Sigmoid colon (tissue), 7 donors: ENCODE measurements around the gene EFR3B. TPM values are rescaled to one million over a fixed set of nuclear protein-coding genes. Genes with fewer than 3 reads are reported as not detected.
"Not testable (repeated sequence)": the region's sequence is repeated elsewhere in the genome, so short reads cannot be mapped to it uniquely, and the experiment has no call there.

Experiments used
- DNase-seq: peaks from one replicate; pipeline ENCODE4 v3.0.0-alpha.2; 2019
- H3K27ac ChIP-seq, 4 donors: fragments of 200-600 bp; sonication (generic); one replicate each; pipeline ENCODE4 v1.5.1; 2016 to 2019; ENCODE audit warnings: mild to moderate bottlenecking in 1 of 4
- H3K27me3 ChIP-seq, 3 donors: fragments of 200-600 bp; sonication (generic); one replicate each; pipeline ENCODE4 v1.5.1; 2019; ENCODE audit warnings: mild to moderate bottlenecking in 1 of 3
- H3K36me3 ChIP-seq, 4 donors: fragments of 200-600 bp; sonication (generic); one replicate each; pipeline ENCODE4 v1.5.1; 2016 to 2019
- H3K4me1 ChIP-seq, 4 donors: fragments of 200-600 bp; sonication (generic); one replicate each; pipeline ENCODE4 v1.5.1; 2017 to 2019
- H3K4me3 ChIP-seq, 4 donors: fragments of 200-600 bp; sonication (generic); one replicate each; pipeline ENCODE4 v1.5.1; 2017 to 2019; ENCODE audit warnings: mild to moderate bottlenecking in 2 of 4, moderate library complexity in 1 of 4
- H3K9me3 ChIP-seq, 4 donors: fragments of 200-600 bp in 3 of 4; sonication (generic) in 3 of 4; one replicate each; pipeline versions ENCODE4 v1.5.1 to v1.6.1; 2013 to 2019
- EP300 ChIP-seq, 4 donors: sonication (generic); formaldehyde crosslinking; IDR thresholded peaks; one replicate each; pipeline ENCODE4 v1.6.1; 2017; ENCODE audit warnings: antibody characterized with exemption in 4 of 4
- POLR2A ChIP-seq, 2 donors: fragments of 450-650 bp; IDR thresholded peaks; one replicate each; pipeline ENCODE4 v1.6.1; 2016; ENCODE audit warnings: antibody characterized with exemption in 2 of 2, mild to moderate bottlenecking in 2 of 2, moderate library complexity in 2 of 2
- POLR2AphosphoS5 ChIP-seq, 4 donors: sonication (generic); formaldehyde crosslinking; IDR thresholded peaks; one replicate each; pipeline ENCODE4 v1.6.1; 2017; ENCODE audit warnings: antibody characterized with exemption in 4 of 4
- WGBS, 2 donors: extraction: QIAGEN DNeasy Blood & Tissue Kit; methylation state at CpG; one replicate each; pipeline ENCODE4 v1.1.7; 2013; 5-methylcytosine and 5-hydroxymethylcytosine counted together
- intact Hi-C: fragments of 100-400 bp; cut with DNase I; formaldehyde crosslinking; loops from one replicate; pipeline ENCODE4 v1.15.1; 2023
- polyA plus RNA-seq, 3 donors: library from polyadenylated mRNA; stranded (reverse); fragments of 200-250 nt; gene quantifications; one replicate each; pipeline ENCODE4 v1.2.3, GENCODE V29; 2013
- total RNA-seq, 4 donors: library from RNA; depleted of rRNA; stranded (reverse); fragments of >200 nt; gene quantifications; one replicate each; pipeline ENCODE4 v1.1.0, GENCODE V29; 2016
- TF ChIP-seq, protein P1 (sequence below), 4 experiments: fragments of 450-650 bp in 3 of 4; fragments of 200-600 bp in 1 of 4; IDR thresholded peaks; one replicate each; pipeline ENCODE4 v1.5.1; 2016 to 2019; ENCODE audit warnings: antibody characterized with exemption in 4 of 4, mild to moderate bottlenecking in 3 of 4, moderate library complexity in 2 of 4
- donor health status: healthy with polysubstance abuse.
- donor health status: Bipolar disorder and iron deficiency.
- donor health status: healthy.

Gene EFR3B
- total and polyA plus RNA-seq, 7 donors = under 0.01 to 1.9 (median 0.50) TPM

DNA sequence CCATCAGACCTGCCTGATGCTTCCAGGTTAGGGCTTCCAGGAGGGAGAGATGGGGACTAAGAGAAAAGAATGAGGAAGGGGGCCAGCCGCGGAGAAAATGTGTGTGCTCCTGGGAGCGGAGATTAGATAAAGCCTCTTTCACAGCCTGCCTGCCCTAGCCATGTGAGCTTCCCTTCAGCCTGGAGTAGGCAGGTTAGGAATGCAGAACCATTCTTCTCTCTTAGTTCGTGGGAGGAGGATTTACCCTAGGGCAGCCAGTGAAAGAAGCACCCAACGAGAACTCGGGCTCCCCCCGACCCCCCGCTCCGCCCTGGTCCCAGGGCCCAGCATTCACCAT is 90.4 kb downstream of the EFR3B start:
- peak overlapping the region in 1 of 4 donors; percentile 7 for H3K4me3 ChIP-seq
- WGBS, 2 donors = 48 to 60% methylated on average over 9 of the region's 9 CpGs

DNA sequence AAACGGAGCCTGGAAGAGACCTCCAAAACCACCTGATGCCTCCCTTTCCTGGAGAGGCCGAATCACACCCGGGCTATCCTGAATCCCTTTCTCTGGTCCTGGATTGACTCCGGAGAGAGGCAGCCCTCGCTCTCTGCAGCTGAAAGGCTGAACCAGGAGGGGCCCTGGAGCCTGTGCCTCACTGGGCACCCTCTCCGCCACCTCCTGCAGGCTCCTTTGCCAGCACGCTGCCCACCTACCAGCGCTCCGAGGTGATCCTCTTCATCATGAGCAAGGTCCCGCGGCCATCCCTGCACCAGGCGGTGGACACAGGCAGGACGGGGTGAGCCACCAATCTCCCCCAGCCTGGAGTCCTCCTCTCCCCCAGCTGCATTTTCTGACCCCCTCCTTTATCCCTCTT is 90.8 kb downstream of the EFR3B start:
- 93 to 95% methylated on average over 13 of the region's 13 CpGs for WGBS, 2 donors
- peaks cover 0 to 21% (median 4%) of the 10 kb centered on the region in 3 donors for H3K27me3 ChIP-seq
- intact Hi-C loops = no loop called here
- TF ChIP-seq EP300 (IDR thresholded peaks at IDR 0.05) = no peak
- TF ChIP-seq, protein P1, sequence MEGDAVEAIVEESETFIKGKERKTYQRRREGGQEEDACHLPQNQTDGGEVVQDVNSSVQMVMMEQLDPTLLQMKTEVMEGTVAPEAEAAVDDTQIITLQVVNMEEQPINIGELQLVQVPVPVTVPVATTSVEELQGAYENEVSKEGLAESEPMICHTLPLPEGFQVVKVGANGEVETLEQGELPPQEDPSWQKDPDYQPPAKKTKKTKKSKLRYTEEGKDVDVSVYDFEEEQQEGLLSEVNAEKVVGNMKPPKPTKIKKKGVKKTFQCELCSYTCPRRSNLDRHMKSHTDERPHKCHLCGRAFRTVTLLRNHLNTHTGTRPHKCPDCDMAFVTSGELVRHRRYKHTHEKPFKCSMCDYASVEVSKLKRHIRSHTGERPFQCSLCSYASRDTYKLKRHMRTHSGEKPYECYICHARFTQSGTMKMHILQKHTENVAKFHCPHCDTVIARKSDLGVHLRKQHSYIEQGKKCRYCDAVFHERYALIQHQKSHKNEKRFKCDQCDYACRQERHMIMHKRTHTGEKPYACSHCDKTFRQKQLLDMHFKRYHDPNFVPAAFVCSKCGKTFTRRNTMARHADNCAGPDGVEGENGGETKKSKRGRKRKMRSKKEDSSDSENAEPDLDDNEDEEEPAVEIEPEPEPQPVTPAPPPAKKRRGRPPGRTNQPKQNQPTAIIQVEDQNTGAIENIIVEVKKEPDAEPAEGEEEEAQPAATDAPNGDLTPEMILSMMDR (IDR thresholded peaks at IDR 0.05) = no peak
- TF ChIP-seq POLR2AphosphoS5 (IDR thresholded peaks at IDR 0.05) = no peak
- no peak for TF ChIP-seq POLR2A (IDR thresholded peaks at IDR 0.05)
- no peak overlapping the region for H3K27ac ChIP-seq
- peaks cover 0 to 3% (median under 1%) of the 10 kb centered on the region in 4 donors for H3K4me1 ChIP-seq
- no peak for DNase-seq
- no peaks in the 10 kb centered on the region for H3K9me3 ChIP-seq
- no peak overlapping the region for H3K4me3 ChIP-seq
- H3K36me3 ChIP-seq = no peaks in the 10 kb centered on the region

More for the DNA sequence above, 90.4 kb downstream of the EFR3B start:
- H3K27ac ChIP-seq = no peak overlapping the region
- H3K4me1 ChIP-seq = peaks cover 0 to 4% (median 1%) of the 10 kb centered on the region in 4 donors
- no peaks in the 10 kb centered on the region for H3K9me3 ChIP-seq
- H3K36me3 ChIP-seq = no peaks in the 10 kb centered on the region
- no peak for TF ChIP-seq POLR2A (IDR thresholded peaks at IDR 0.05)
- no peak for TF ChIP-seq POLR2AphosphoS5 (IDR thresholded peaks at IDR 0.05)
- TF ChIP-seq, protein P1 (IDR thresholded peaks at IDR 0.05) = no peak
- TF ChIP-seq EP300 (IDR thresholded peaks at IDR 0.05) = no peak
- no peak for DNase-seq
- intact Hi-C loops = no loop called here
- peaks cover 0 to 21% (median 4%) of the 10 kb centered on the region in 3 donors for H3K27me3 ChIP-seq

DNA sequence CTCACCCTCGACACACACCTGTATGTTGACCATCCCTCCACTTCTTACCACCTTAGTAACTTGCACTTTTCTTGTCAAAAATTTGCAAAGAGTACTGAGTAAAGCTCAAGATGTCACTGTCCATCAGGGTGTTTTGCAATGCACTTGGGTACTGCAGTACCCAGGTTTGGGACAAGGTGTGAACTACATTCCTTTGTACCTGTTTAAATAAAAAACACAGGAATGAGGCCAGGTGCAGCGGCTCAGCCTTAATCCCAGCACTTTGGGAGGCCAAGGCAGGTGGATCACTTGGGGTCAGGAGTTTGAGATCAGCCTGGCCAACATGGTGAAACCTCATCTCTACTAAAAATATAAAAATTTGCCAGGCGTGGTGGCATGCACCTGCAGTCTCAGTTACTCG is 98.7 kb downstream of the EFR3B start:
- DNase-seq, H3K27ac ChIP-seq, H3K27me3 ChIP-seq, H3K4me3 ChIP-seq, intact Hi-C loops, H3K36me3 ChIP-seq, H3K9me3 ChIP-seq, H3K4me1 ChIP-seq: not testable (repeated sequence)
- WGBS, 2 donors = 88 to 89% methylated on average over 4 of the region's 4 CpGs

DNA sequence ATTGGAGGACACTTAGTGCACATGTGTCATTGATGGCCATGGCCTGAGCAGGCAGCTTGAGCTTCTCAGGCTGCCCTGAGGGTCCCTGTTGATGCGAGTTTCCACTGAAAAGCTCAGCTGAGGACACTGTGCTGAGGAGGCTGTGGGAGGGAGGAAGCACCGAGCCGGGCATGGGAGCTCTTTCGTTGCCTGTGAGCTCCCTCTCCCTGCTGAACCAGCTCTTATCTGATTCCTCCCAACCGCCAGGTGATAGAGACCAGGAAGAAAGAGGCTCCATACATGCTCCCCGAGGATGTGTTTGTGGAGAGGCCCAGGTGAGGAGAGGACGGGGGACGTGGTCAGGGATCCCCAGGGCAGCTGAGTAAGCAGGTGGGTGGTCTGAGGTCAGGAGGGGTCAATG is 99.2 kb downstream of the EFR3B start:
- Histone ChIP-seq H3K9me3 (no peaks in the 10 kb centered on the region), H3K4me3 (no peak overlapping the region), H3K27ac (no peak overlapping the region), H3K36me3 (no peaks in the 10 kb centered on the region), H3K27me3 (no peaks in the 10 kb centered on the region), H3K4me1 (no peaks in the 10 kb centered on the region)
- WGBS, 2 donors = 49 to 63% methylated on average over 8 of the region's 8 CpGs
- DNase-seq = no peak
- TF ChIP-seq, protein P1 (IDR thresholded peaks at IDR 0.05) = no peak
- no peak for TF ChIP-seq POLR2AphosphoS5 (IDR thresholded peaks at IDR 0.05)
- intact Hi-C loops = no loop called here

DNA sequence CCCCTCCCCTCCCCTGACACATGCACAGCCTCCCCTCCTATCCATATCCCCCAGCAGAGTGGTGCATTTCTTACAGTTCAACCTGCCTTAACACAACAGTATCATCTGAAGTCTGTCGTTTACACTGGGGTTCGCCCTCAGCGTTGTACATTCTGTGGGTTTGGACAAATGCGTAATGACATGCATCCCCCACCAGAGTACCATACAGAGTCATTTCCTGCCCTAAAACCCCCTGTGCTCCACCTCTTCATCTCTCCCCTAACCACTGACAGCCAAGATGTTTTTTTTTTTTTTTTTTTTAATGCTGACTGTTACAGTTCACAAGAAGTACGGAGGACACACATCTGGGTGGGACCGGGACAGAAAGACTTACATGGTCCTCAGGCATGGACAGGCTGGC is 103.9 kb downstream of the EFR3B start:
- Histone ChIP-seq H3K9me3 (no peaks in the 10 kb centered on the region), H3K36me3 (no peaks in the 10 kb centered on the region), H3K27me3 (no peaks in the 10 kb centered on the region), H3K27ac (no peak overlapping the region), H3K4me3 (no peak overlapping the region), H3K4me1 (no peaks in the 10 kb centered on the region)
- 78 to 88% methylated on average over 6 of the region's 6 CpGs for WGBS, 2 donors
- intact Hi-C loops = no loop called here
- no peak for TF ChIP-seq POLR2A (IDR thresholded peaks at IDR 0.05)
- no peak for TF ChIP-seq POLR2AphosphoS5 (IDR thresholded peaks at IDR 0.05)
- no peak for TF ChIP-seq EP300 (IDR thresholded peaks at IDR 0.05)
- TF ChIP-seq, protein P1 (IDR thresholded peaks at IDR 0.05) = no peak
- no peak for DNase-seq
